Skeletal muscle satellite cell (primary cell): ENCODE measurements around the gene RASSF7.

Experiments used
- H3K27me3 ChIP-seq: 2 replicates; pipeline ENCODE4 v1.7.0; 2013; ENCODE audit warnings: low read length; ENCODE audit not compliant: control insufficient read depth, insufficient read depth
- H3K36me3 ChIP-seq: 2 replicates; pipeline ENCODE4 v1.7.0; 2013; ENCODE audit warnings: mild to moderate bottlenecking, control low read depth, low read length; ENCODE audit not compliant: insufficient read depth
- H3K4me1 ChIP-seq: 2 replicates; pipeline ENCODE4 v1.7.0; 2013; ENCODE audit warnings: low read length; ENCODE audit not compliant: control insufficient read depth, insufficient read depth
- H3K4me2 ChIP-seq: 2 replicates; pipeline ENCODE4 v1.7.0; 2013; ENCODE audit warnings: mild to moderate bottlenecking, low read length
- H3K4me3 ChIP-seq: 2 replicates; pipeline ENCODE4 v1.7.0; 2013; ENCODE audit warnings: low read length
- H3K9ac ChIP-seq: 2 replicates; pipeline ENCODE4 v1.7.0; 2013; ENCODE audit warnings: mild to moderate bottlenecking, low read depth, low read length, moderate library complexity
- H3K9me3 ChIP-seq: replicated peaks from 2 replicates; pipeline ENCODE4 v1.7.0; 2013; ENCODE audit warnings: mild to moderate bottlenecking, control low read depth, low read length

The RASSF7 gene

GRCh38 chr11:548700-549603 lies 11.8 kb upstream of the RASSF7 start:
- H3K36me3 ChIP-seq: no peaks in the 10 kb centered on the region
- H3K4me3 ChIP-seq: no peak overlapping the region
- no peak overlapping the region for H3K9ac ChIP-seq
- no peak overlapping the region for H3K4me2 ChIP-seq
- H3K9me3 ChIP-seq: no peaks in the 10 kb centered on the region
- H3K4me1 ChIP-seq: no peaks in the 10 kb centered on the region
- peaks cover 2% of the 10 kb centered on the region for H3K27me3 ChIP-seq

DNA sequence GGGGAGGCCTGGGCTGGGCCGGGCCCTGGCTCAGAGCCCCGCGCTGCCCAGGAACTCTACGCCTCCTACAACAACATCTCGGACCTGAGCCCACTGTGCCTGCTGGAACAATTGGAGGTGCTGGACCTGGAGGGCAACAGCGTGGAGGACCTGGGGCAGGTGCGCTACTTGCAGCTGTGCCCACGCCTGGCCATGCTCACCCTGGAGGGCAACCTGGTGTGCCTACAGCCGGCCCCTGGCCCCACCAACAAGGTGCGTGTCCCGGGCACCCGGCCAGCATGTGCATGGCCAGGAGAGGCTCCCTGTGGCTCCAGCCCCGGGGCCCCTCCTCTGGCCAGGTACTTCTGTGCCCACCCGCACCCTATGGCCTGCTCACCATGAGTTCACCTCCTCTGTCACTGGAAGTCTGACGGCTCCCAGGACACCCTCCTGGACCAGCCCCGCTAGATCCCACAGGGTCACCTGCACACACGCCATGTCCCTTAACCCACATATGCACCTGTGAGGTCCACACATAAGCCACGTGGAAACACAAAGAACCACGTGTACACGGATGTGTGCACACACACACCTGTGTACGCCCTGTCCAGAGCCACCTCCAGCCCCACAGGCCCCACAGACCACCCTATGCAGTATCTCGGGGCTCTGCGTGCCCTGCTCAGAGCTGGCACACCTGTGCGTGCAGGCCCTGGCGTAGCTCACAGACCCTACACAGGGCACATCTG lies 10.6 kb upstream of the RASSF7 start:
- Histone ChIP-seq H3K4me3 (no peak overlapping the region), H3K9me3 (no peaks in the 10 kb centered on the region), H3K4me2 (no peak overlapping the region), H3K27me3 (peaks cover 7% of the 10 kb centered on the region), H3K36me3 (no peaks in the 10 kb centered on the region), H3K9ac (no peak overlapping the region), H3K4me1 (peaks cover 4% of the 10 kb centered on the region)

GRCh38 chr11:550746-551085 lies 10.1 kb upstream of the RASSF7 start:
- no peak overlapping the region for H3K9ac ChIP-seq

DNA sequence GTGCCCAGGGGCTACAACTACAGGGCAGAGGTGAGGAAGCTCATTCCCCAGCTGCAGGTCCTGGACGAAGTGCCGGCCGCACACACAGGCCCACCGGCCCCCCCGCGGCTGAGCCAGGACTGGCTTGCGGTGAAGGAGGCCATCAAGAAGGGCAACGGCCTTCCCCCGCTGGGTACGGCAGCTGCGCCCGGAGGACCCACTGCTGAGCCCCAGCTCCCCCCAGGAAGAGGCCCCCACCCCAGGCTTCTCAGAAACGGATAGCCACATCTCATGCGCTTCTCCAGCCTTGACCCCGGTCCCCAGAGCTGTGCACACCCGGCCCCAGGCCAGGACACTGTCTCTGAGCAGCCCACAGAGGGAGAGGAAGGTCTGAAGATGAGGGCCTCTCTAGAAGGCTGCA lies 9.6 kb upstream of the RASSF7 start:
- no peak overlapping the region for H3K9ac ChIP-seq
- H3K27me3 ChIP-seq: peaks cover 13% of the 10 kb centered on the region
- no peaks in the 10 kb centered on the region for H3K36me3 ChIP-seq
- H3K9me3 ChIP-seq: no peaks in the 10 kb centered on the region
- H3K4me3 ChIP-seq: no peak overlapping the region
- no peak overlapping the region for H3K4me2 ChIP-seq
- H3K4me1 ChIP-seq: peaks cover 4% of the 10 kb centered on the region

More at GRCh38 chr11:550746-551085, 10.1 kb upstream of the RASSF7 start:
- Histone ChIP-seq H3K9me3 (no peaks in the 10 kb centered on the region), H3K4me2 (no peak overlapping the region), H3K4me1 (peaks cover 4% of the 10 kb centered on the region), H3K27me3 (peaks cover 11% of the 10 kb centered on the region), H3K4me3 (no peak overlapping the region), H3K36me3 (no peaks in the 10 kb centered on the region)

GRCh38 chr11:551596-551995 lies 9.2 kb upstream of the RASSF7 start:
- no peak overlapping the region for H3K4me2 ChIP-seq
- H3K9ac ChIP-seq: no peak overlapping the region

GRCh38 chr11:553083-553987 lies 7.4 kb upstream of the RASSF7 start:
- Histone ChIP-seq H3K4me1 (peaks cover 4% of the 10 kb centered on the region), H3K9ac (no peak overlapping the region), H3K36me3 (no peaks in the 10 kb centered on the region), H3K4me2 (no peak overlapping the region), H3K4me3 (no peak overlapping the region), H3K27me3 (peaks cover 32% of the 10 kb centered on the region), H3K9me3 (no peaks in the 10 kb centered on the region)

More at GRCh38 chr11:551596-551995, 9.2 kb upstream of the RASSF7 start:
- Histone ChIP-seq H3K4me3 (no peak overlapping the region), H3K27me3 (peaks cover 18% of the 10 kb centered on the region), H3K4me1 (peaks cover 4% of the 10 kb centered on the region), H3K36me3 (no peaks in the 10 kb centered on the region), H3K9me3 (no peaks in the 10 kb centered on the region)

GRCh38 chr11:553988-554340 lies 6.8 kb upstream of the RASSF7 start:
- Histone ChIP-seq H3K4me2 (no peak overlapping the region), H3K36me3 (no peaks in the 10 kb centered on the region), H3K4me1 (peaks cover 4% of the 10 kb centered on the region), H3K27me3 (peaks cover 32% of the 10 kb centered on the region), H3K4me3 (no peak overlapping the region), H3K9me3 (no peaks in the 10 kb centered on the region), H3K9ac (no peak overlapping the region)

DNA sequence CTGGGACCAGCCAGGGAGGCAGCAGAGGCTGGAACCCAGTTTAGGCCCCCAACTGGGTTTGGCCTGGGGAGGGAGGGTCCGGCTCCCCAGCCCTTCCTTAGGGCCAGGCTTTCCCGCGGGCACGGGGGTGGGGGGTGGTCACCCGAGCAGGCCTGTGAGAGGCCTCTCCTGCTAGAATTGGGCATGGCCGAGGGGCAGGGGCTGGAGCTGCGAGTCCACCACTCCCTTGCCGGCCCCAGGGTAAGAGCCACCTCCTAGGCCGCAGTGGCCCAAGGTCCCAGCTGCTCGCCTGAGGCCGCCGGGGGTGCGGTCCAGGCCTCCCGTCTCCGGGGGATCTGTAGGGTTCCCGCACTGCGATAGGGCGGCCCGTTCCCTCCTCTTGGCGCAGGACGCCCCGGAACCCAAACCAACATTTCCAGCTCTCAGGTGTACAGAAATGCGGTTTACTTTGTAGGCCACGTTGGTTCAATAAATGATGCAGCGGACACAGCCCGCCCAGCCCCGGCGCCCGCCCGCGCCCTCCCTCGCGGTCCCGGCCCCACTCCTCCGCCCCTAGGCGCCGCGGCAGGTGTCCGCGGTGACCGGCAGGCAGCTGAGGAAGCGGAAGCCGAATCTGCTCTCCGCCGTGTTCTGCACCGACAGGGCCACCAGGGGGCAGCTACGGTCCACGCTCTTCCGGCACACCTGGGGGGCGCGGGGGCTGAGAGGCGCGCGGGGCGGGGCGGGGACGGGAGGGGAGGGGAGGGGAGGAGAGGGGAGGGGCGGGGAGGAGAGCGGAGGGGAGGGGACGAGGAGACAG lies 6.1 kb upstream of the RASSF7 start:
- Histone ChIP-seq H3K4me3 (peak overlapping the region; percentile 30), H3K9me3 (no peaks in the 10 kb centered on the region), H3K27me3 (peaks cover 32% of the 10 kb centered on the region), H3K4me1 (peaks cover 4% of the 10 kb centered on the region), H3K36me3 (no peaks in the 10 kb centered on the region), H3K9ac (no peak overlapping the region), H3K4me2 (peak overlapping the region; percentile 52)

- no peaks in the 10 kb centered on the region for H3K9me3 ChIP-seq
- H3K4me1 ChIP-seq: peaks cover 7% of the 10 kb centered on the region
- no peaks in the 10 kb centered on the region for H3K36me3 ChIP-seq
- H3K4me3 ChIP-seq: no peak overlapping the region
- peaks cover 30% of the 10 kb centered on the region for H3K27me3 ChIP-seq
- H3K4me2 ChIP-seq: no peak overlapping the region
- H3K9ac ChIP-seq: no peak overlapping the region
Observed at GRCh38 chr11:555227-555779, 5.5 kb upstream of the RASSF7 start.

DNA sequence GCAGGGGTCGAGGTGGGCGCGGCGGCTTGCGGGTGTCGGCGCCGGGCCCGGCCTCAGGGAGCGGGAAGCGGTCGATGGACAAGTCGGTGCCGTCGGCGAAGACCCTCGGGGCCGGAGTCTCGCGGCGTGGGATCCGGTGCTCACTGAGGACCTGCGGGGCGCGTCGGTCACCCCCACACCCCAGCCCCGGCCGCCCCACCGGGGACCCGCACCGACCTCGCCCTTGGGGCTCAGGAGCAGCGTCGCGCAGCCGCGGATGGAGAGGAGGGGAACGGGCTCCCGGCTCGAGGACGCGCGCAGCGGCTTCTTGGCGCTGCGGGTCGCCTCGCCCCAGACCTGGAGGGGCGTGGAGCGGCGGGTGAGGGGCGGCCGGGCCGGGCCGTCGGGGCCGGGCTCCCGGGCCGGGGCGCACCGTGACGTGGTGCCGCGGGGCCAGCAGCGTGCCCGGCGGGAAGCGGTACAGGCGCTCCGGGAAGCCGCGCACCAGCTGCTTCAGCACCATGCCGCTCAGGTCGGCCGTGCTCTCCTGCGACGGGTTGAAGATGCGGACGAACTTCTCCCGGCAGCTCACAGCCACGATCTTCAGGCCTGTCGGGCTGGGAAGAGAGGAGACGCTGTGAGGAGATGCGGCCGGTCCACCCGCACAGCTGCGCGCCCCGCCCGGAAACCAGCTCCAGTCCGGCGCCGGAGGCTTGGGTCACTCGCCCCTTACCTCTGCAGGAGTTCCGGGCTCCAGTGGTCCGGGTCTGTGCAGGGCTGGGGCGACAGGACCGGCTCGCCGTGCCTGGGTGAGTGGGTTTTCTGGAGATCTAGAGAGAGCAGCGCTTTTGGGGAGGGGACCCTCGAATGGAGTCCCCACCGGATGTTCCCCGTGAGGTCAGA lies 4.7 kb upstream of the RASSF7 start:
- Histone ChIP-seq H3K36me3 (no peaks in the 10 kb centered on the region), H3K4me2 (no peak overlapping the region), H3K9ac (no peak overlapping the region), H3K9me3 (no peaks in the 10 kb centered on the region), H3K27me3 (peaks cover 30% of the 10 kb centered on the region), H3K4me3 (no peak overlapping the region), H3K4me1 (peaks cover 10% of the 10 kb centered on the region)
